ENCODE measurements around the gene SLC16A8.

DNA sequence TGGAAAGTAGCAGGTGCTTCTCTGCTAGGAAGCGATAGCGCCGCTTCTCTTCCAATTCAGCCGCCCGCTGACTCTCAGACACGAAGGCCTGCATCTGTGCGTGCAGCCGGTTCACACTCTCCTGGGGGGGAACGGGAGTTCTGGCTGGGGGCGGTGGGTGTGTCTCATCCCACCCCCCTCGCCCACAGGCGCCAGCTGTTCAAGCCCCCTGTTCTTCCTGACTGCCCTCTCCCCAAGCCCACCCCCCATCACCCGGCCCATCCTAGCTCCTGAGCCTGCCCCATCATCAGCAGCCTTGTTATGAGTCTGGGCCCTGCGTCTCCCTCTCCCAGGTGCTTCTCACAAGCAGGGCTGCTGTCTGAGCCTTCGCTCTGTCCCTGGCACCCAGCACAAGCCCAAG lies 13.1 kb upstream of the SLC16A8 start:
- TF ChIP-seq POLR2A (IDR thresholded peaks at IDR 0.05) (no peak), CTCF (IDR thresholded peaks at IDR 0.05) (no peak), POLR2AphosphoS5 (IDR thresholded peaks at IDR 0.05) (no peak), EP300 (IDR thresholded peaks at IDR 0.05; ENCODE audit: low read depth) (no peak)
